Dermis microvascular lymphatic vessel endothelial cell (primary cell): ENCODE data around the gene PADI4. TPM values are rescaled to one million over a fixed set of nuclear protein-coding genes. Genes with fewer than 3 reads are reported as not detected.

Experiments
- DNase-seq, 2 donors: peaks; one replicate each; pipeline versions ENCODE4 v3.0.0 to v3.0.0-alpha.2; 2010; ENCODE audit warnings: low read depth in 2 of 2
- total RNA-seq: library from RNA; depleted of rRNA; stranded (reverse); fragments of >200 nt; gene quantifications from 2 replicates; pipeline ENCODE4 v1.2.1, GENCODE V29; 2014

Gene PADI4
- total RNA-seq = not detected in 2 replicates

- no peak for DNase-seq
These were observed at the start of gene PADI4 for GRCh38 chr1:17307946-17308345. TSS of gene PADI4 (plus strand) at chr1:17308197. CDS start at chr1:17308223, 26 bp downstream.

GRCh38 chr1:17258758-17259130, 49.3 kb upstream of the PADI4 start:
- no peak for DNase-seq

- no peak for DNase-seq
These were observed 48.6 kb upstream of the PADI4 start for GRCh38 chr1:17259233-17259873.

- no peak for DNase-seq
These were observed 47.7 kb upstream of the PADI4 start for GRCh38 chr1:17260264-17260663.

- DNase-seq = no peak
These were observed 47.3 kb upstream of the PADI4 start for GRCh38 chr1:17260738-17261137.

- no peak for DNase-seq
These were observed 44.1 kb upstream of the PADI4 start for GRCh38 chr1:17263936-17264335.

GRCh38 chr1:17264470-17264869, 43.5 kb upstream of the PADI4 start:
- no peak for DNase-seq

- DNase-seq = no peak
These were observed 42.8 kb upstream of the PADI4 start for GRCh38 chr1:17265162-17265561.

GRCh38 chr1:17265950-17266349, 42.0 kb upstream of the PADI4 start:
- DNase-seq = no peak

- no peak for DNase-seq
These were observed 36.9 kb upstream of the PADI4 start for GRCh38 chr1:17270891-17271765.

GRCh38 chr1:17272066-17272465, 35.9 kb upstream of the PADI4 start:
- DNase-seq = no peak

GRCh38 chr1:17272646-17273045, 35.4 kb upstream of the PADI4 start:
- DNase-seq = no peak

GRCh38 chr1:17273096-17273495, 34.9 kb upstream of the PADI4 start:
- no peak for DNase-seq

GRCh38 chr1:17274186-17275170, 33.5 kb upstream of the PADI4 start:
- DNase-seq = peak; percentile 6 to 48

GRCh38 chr1:17276568-17276967, 31.4 kb upstream of the PADI4 start:
- DNase-seq = peak in 1 of 2 donors; percentile 12

- no peak for DNase-seq
These were observed 30.4 kb upstream of the PADI4 start for GRCh38 chr1:17277511-17278159.

- no peak for DNase-seq
These were observed 28.8 kb upstream of the PADI4 start for GRCh38 chr1:17278996-17279830.

GRCh38 chr1:17280436-17280835, 27.6 kb upstream of the PADI4 start:
- no peak for DNase-seq

- DNase-seq = no peak
These were observed 27.1 kb upstream of the PADI4 start for GRCh38 chr1:17280894-17281293.

GRCh38 chr1:17281775-17282181, 26.2 kb upstream of the PADI4 start:
- no peak for DNase-seq
